MM.1S (cell line): ENCODE data around the gene PTTG1.

Experiments used
- EZH2 ChIP-seq: fragments of 300-600 bp; sonication (generic); optimal IDR thresholded peaks from 2 replicates; pipeline ENCODE3; 2017; ENCODE audit warnings: low read depth, mild to moderate bottlenecking, antibody characterized with exemption, low read length, mixed read lengths
- EZH2phosphoT487 ChIP-seq: fragments of 300-600 bp; sonication (generic); IDR thresholded peaks from 2 replicates; pipeline ENCODE4 v1.6.1; 2018; ENCODE audit warnings: antibody characterized with exemption, low read length

- TF ChIP-seq EZH2phosphoT487 (no peak), EZH2 (no peak)
Measured at GRCh38 chr5:160452036-160452435, 30.4 kb downstream of the PTTG1 start.
